Activated T-cell treated with anti-CD3 and anti-CD28 coated beads, Interleukin-2, amount 50 U/mL, for 4 hours (primary cell): Measurements from ENCODE around the gene PLIN5. TPM values are rescaled to one million over a fixed set of nuclear protein-coding genes. Genes with fewer than 3 reads are reported as not detected.
A peak's percentile ranks its signal among the peaks of the same experiment; 100 is the strongest.
"Not testable (repeated sequence)": the region's sequence is repeated elsewhere in the genome, so short reads cannot be mapped to it uniquely, and the experiment has no call there.

ENCODE experiments used
- ATAC-seq, 2 donors: fragments of 200-7000 bp; cut with Tn5 transposase; one replicate each; pipeline ENCODE4 v1.10.0; 2021
- DNase-seq: peaks from one replicate; pipeline ENCODE4 v3.0.0-alpha.2; 2020
- H3K27me3 Mint-ChIP-seq: one replicate; pipeline ENCODE4 v1.8.0; 2021; ENCODE audit warnings: low read depth, mixed read lengths
- H3K36me3 Mint-ChIP-seq: one replicate; pipeline ENCODE4 v1.8.0; 2022; ENCODE audit warnings: mixed read lengths; ENCODE audit not compliant: insufficient read depth
- H3K4me1 Mint-ChIP-seq: one replicate; pipeline ENCODE4 v1.8.0; 2021; ENCODE audit warnings: low read depth, mixed read lengths
- H3K4me3 Mint-ChIP-seq: one replicate; pipeline ENCODE4 v1.8.0; 2021; ENCODE audit warnings: mild to moderate bottlenecking, moderate library complexity, mixed read lengths
- H3K9me3 Mint-ChIP-seq: one replicate; pipeline ENCODE4 v1.8.0; 2021; ENCODE audit warnings: mixed read lengths
- total RNA-seq, 3 donors: library from RNA; stranded (reverse); gene quantifications; one replicate each; pipeline ENCODE4 v1.2.1, GENCODE V29; 2021

The PLIN5 gene
- total RNA-seq, 3 donors from 2014 or later, result 0.10 TPM; not detected in 2

GRCh38 chr19:4541114-4541805 is 6.2 kb upstream of the PLIN5 start:
- DNase-seq, result no peak
- Mint-ChIP-seq H3K27me3 (peaks cover 16% of the 10 kb centered on the region), H3K4me3 (no peak overlapping the region), H3K4me1 (peaks cover 5% of the 10 kb centered on the region), H3K9me3 (peaks cover 3% of the 10 kb centered on the region), H3K36me3 (no peaks in the 10 kb centered on the region)
- no peak for ATAC-seq

- Mint-ChIP-seq H3K4me1 (peaks cover 7% of the 10 kb centered on the region), H3K9me3 (peaks cover 3% of the 10 kb centered on the region), H3K27me3 (peaks cover 18% of the 10 kb centered on the region), H3K36me3 (no peaks in the 10 kb centered on the region), H3K4me3 (peak within 1 kb of the TSS; percentile 38)
- ATAC-seq (no peak), DNase-seq (no peak)
Measured at GRCh38 chr19:4539693-4540581, 4.9 kb upstream of the PLIN5 start, which contains the start of gene LRG1. Gene LRG1 (minus strand): TSS chr19:4540036. CDS start chr19:4540013, 23 bp downstream.

GRCh38 chr19:4539169-4539692 is 4.2 kb upstream of the PLIN5 start:
- no peak overlapping the region for H3K4me3 Mint-ChIP-seq
- DNase-seq, result no peak
- peaks cover 7% of the 10 kb centered on the region for H3K4me1 Mint-ChIP-seq
- H3K9me3 Mint-ChIP-seq, result peaks cover 3% of the 10 kb centered on the region
- H3K27me3 Mint-ChIP-seq, result peaks cover 21% of the 10 kb centered on the region
- no peak for ATAC-seq
- no peaks in the 10 kb centered on the region for H3K36me3 Mint-ChIP-seq

GRCh38 chr19:4538601-4538954 is 3.6 kb upstream of the PLIN5 start:
- Mint-ChIP-seq H3K4me3 (no peak overlapping the region), H3K27me3 (peaks cover 21% of the 10 kb centered on the region), H3K36me3 (no peaks in the 10 kb centered on the region), H3K9me3 (peaks cover 3% of the 10 kb centered on the region), H3K4me1 (peaks cover 7% of the 10 kb centered on the region)
- no peak for DNase-seq
- ATAC-seq, result no peak

- ATAC-seq (no peak), DNase-seq (no peak)
- no peaks in the 10 kb centered on the region for H3K36me3 Mint-ChIP-seq
- H3K27me3 Mint-ChIP-seq, result peaks cover 21% of the 10 kb centered on the region
- peaks cover 7% of the 10 kb centered on the region for H3K4me1 Mint-ChIP-seq
- no peak overlapping the region for H3K4me3 Mint-ChIP-seq
- peaks cover 3% of the 10 kb centered on the region for H3K9me3 Mint-ChIP-seq
Measured at GRCh38 chr19:4537953-4538600, 3.1 kb upstream of the PLIN5 start.

- Mint-ChIP-seq H3K9me3 (peaks cover 3% of the 10 kb centered on the region), H3K4me3 (no peak overlapping the region), H3K4me1 (peaks cover 7% of the 10 kb centered on the region), H3K36me3 (no peaks in the 10 kb centered on the region), H3K27me3 (peaks cover 21% of the 10 kb centered on the region)
- ATAC-seq (no peak), DNase-seq (no peak)
Measured at GRCh38 chr19:4536798-4537197, 1.8 kb upstream of the PLIN5 start.

GRCh38 chr19:4533835-4534424 is 1.1 kb downstream of the PLIN5 start:
- peaks cover 2% of the 10 kb centered on the region for H3K4me1 Mint-ChIP-seq
- DNase-seq (no peak), ATAC-seq (no peak)
- H3K36me3 Mint-ChIP-seq, result no peaks in the 10 kb centered on the region
- H3K9me3 Mint-ChIP-seq, result no peaks in the 10 kb centered on the region
- no peak overlapping the region for H3K4me3 Mint-ChIP-seq
- peaks cover 16% of the 10 kb centered on the region for H3K27me3 Mint-ChIP-seq

- no peaks in the 10 kb centered on the region for H3K9me3 Mint-ChIP-seq
- DNase-seq (no peak), ATAC-seq (no peak)
- peaks cover 12% of the 10 kb centered on the region for H3K27me3 Mint-ChIP-seq
- peaks cover 2% of the 10 kb centered on the region for H3K4me1 Mint-ChIP-seq
- no peak overlapping the region for H3K4me3 Mint-ChIP-seq
- H3K36me3 Mint-ChIP-seq, result no peaks in the 10 kb centered on the region
Measured at GRCh38 chr19:4533334-4533733, 1.7 kb downstream of the PLIN5 start.

GRCh38 chr19:4531562-4532165 is 3.4 kb downstream of the PLIN5 start:
- no peaks in the 10 kb centered on the region for H3K9me3 Mint-ChIP-seq
- no peak for ATAC-seq

GRCh38 chr19:4529924-4530522 is 5.0 kb downstream of the PLIN5 start:
- DNase-seq (no peak), ATAC-seq (no peak)
- no peaks in the 10 kb centered on the region for H3K9me3 Mint-ChIP-seq
- H3K4me3 Mint-ChIP-seq, result no peak overlapping the region
- H3K36me3 Mint-ChIP-seq, result no peaks in the 10 kb centered on the region
- peaks cover 3% of the 10 kb centered on the region for H3K27me3 Mint-ChIP-seq
- no peaks in the 10 kb centered on the region for H3K4me1 Mint-ChIP-seq

More at GRCh38 chr19:4531562-4532165, 3.4 kb downstream of the PLIN5 start:
- no peaks in the 10 kb centered on the region for H3K36me3 Mint-ChIP-seq
- H3K4me3 Mint-ChIP-seq, result no peak overlapping the region
- DNase-seq, result no peak
- peaks cover 5% of the 10 kb centered on the region for H3K27me3 Mint-ChIP-seq
- H3K4me1 Mint-ChIP-seq, result peaks cover 2% of the 10 kb centered on the region

GRCh38 chr19:4528843-4529242 is 6.2 kb downstream of the PLIN5 start:
- Mint-ChIP-seq H3K9me3 (no peaks in the 10 kb centered on the region), H3K36me3 (no peaks in the 10 kb centered on the region), H3K4me1 (no peaks in the 10 kb centered on the region), H3K4me3 (no peak overlapping the region), H3K27me3 (no peaks in the 10 kb centered on the region)
- ATAC-seq, result no peak
- DNase-seq, result no peak

GRCh38 chr19:4527377-4527776 is 7.6 kb downstream of the PLIN5 start:
- H3K36me3 Mint-ChIP-seq, H3K4me3 Mint-ChIP-seq, H3K9me3 Mint-ChIP-seq, H3K27me3 Mint-ChIP-seq, ATAC-seq, DNase-seq, H3K4me1 Mint-ChIP-seq: not testable (repeated sequence)

GRCh38 chr19:4525563-4526002 is 9.4 kb downstream of the PLIN5 start:
- H3K9me3 Mint-ChIP-seq, result no peaks in the 10 kb centered on the region
- no peaks in the 10 kb centered on the region for H3K36me3 Mint-ChIP-seq
- peaks cover 8% of the 10 kb centered on the region for H3K27me3 Mint-ChIP-seq
- no peaks in the 10 kb centered on the region for H3K4me1 Mint-ChIP-seq
- DNase-seq (no peak), ATAC-seq (no peak)
- H3K4me3 Mint-ChIP-seq, result no peak overlapping the region
